AG04449 (cell line): Measurements from ENCODE around the gene ARHGAP11A.

Experiments
- CTCF ChIA-PET: fragments of 350-600 bp; formaldehyde crosslinking; extraction: SDS; loops from one replicate; lab custom pipeline; 2021; ENCODE audit warnings: antibody characterized with exemption; lab: Yijun Ruan, JAX
- POLR2A ChIA-PET: fragments of 400-600, 350-600 bp; formaldehyde crosslinking; extraction: SDS; loops from one replicate; lab custom pipeline; 2020; ENCODE audit warnings: antibody characterized with exemption, inconsistent platforms; lab: Yijun Ruan, JAX
- DNase-seq: peaks from one replicate; pipeline ENCODE4 v3.0.0-alpha.2; 2010; ENCODE audit warnings: low read depth, low spot score
- H3K4me3 ChIP-seq: 2 replicates; pipeline ENCODE4 v1.5.1; 2011; ENCODE audit warnings: low read depth, mild to moderate bottlenecking, control low read depth, low read length
- CTCF ChIP-seq: IDR thresholded peaks from one replicate; pipeline ENCODE4 v1.5.1; 2011; ENCODE audit warnings: mild to moderate bottlenecking, moderate library complexity, low read length, control low read depth, inconsistent platforms; ENCODE audit not compliant: insufficient read depth; ENCODE audit errors: missing control alignments

Gene ARHGAP11A

GRCh38 chr15:32649342-32649741 is 34.0 kb downstream of the ARHGAP11A start:
- H3K4me3 ChIP-seq = no peak overlapping the region
- POLR2A ChIA-PET = interaction anchor here (1.2 kb wide), 1 partner anchor 89 kb away, joined by 3 read pairs; no protein-coding TSS in a partner anchor
- CTCF ChIA-PET = interaction anchor here (0.6 to 10.0 kb wide), 65 partner anchors 9 to 505 kb away, joined by 3 to 150 read pairs (median 5); partner anchors contain the start of gene SCG5
- TF ChIP-seq CTCF = peak; percentile 61
- no peak for DNase-seq

DNA sequence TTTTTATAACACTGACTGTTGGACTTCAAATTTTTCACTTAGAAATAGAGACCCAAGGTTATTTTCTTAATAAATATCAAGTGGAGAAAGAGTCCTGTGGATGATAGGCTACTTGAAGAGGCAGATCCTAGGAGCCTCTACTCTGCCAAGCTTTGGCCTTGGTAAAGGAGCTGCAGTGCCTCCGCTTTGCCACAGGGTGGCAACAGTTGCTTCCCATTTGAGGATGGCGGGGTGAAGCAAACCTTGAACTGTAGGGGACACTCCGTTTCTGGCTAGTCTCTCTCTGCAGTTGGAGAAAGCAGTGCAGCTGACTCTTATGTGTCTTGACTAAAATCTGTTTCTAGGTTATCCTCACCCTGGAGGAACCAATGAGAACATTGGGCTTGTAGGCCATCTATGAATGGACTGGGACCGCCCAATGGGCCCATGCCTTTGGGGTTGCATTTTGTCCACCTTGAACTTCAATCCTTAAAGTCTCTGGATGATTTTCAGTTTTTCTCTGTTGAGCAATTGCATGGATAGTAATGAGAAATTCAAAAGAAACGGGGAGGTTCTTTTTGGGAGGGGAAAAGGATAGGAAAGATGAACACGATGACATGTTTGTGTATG is 36.0 kb downstream of the ARHGAP11A start:
- TF ChIP-seq CTCF = peak; percentile 90
- H3K4me3 ChIP-seq = no peak overlapping the region
- CTCF ChIA-PET = interaction anchor here (0.7 to 10.0 kb wide), 48 partner anchors 7 to 503 kb away, joined by 3 to 150 read pairs (median 4); partner anchors contain the start of gene SCG5
- POLR2A ChIA-PET = interaction anchor here (0.6 kb wide), 1 partner anchor 192 kb away, joined by 3 read pairs; no protein-coding TSS in a partner anchor
- peak; percentile 33 for DNase-seq

- POLR2A ChIA-PET = no interaction called here
Observed at GRCh38 chr15:32652178-32652577, 36.9 kb downstream of the ARHGAP11A start.

DNA sequence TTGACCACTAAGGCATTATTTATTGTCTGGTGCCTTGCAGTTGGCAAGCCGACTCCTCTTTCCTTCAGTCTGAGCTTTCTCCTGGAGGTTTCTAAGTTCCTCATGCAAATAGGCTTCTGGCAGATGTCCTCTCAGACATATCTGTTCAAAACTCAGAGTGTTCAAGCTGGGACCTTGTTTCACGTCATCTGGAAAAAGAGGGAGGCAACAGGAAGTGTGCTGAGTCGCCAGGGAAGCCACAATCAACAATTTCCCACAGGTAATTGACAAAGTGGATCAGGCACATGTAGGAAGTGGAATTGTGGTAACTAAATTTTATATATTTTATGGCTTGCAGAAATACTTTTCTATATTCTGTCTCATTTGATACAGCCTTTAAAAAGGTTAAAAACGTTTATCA is 40.8 kb downstream of the ARHGAP11A start:
- POLR2A ChIA-PET = interaction anchor here (1.2 kb wide), 1 partner anchor 65 kb away, joined by 3 read pairs; no protein-coding TSS in a partner anchor
- CTCF ChIA-PET = interaction anchor here (1.0 to 1.4 kb wide), 5 partner anchors 10 to 340 kb away, joined by 3 to 5 read pairs (median 3); no protein-coding TSS in a partner anchor
- no peak for DNase-seq
- TF ChIP-seq CTCF = no peak
- H3K4me3 ChIP-seq = no peak overlapping the region

More at GRCh38 chr15:32652178-32652577, 36.9 kb downstream of the ARHGAP11A start:
- TF ChIP-seq CTCF = no peak
- no peak for DNase-seq
- CTCF ChIA-PET = interaction anchor here (0.6 to 10.0 kb wide), 12 partner anchors 6 to 481 kb away, joined by 3 to 150 read pairs (median 3); no protein-coding TSS in a partner anchor
- H3K4me3 ChIP-seq = no peak overlapping the region

DNA sequence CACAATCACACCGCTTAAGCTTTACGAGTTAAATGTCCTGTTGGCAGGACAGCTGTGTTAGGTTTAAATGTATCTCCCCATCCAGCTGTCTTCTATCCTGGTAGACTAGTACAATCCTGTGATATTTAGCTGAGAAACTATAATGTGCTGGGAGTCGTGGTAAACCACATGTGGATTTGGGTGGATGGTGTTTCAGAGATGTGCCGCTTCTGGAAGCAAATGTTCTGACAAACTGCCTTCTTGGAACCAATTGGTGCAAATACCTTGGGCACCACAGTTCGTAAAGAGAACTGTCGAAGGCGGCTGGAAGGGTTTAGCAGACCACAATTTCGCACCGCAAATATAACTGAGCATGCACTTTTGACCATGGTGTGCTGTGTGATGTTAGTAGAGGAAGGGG is 41.2 kb downstream of the ARHGAP11A start:
- CTCF ChIA-PET = interaction anchor here (0.9 to 4.4 kb wide), 7 partner anchors 7 to 352 kb away, joined by 3 to 48 read pairs (median 4); no protein-coding TSS in a partner anchor
- POLR2A ChIA-PET = interaction anchor here (1.2 kb wide), 1 partner anchor 65 kb away, joined by 3 read pairs; no protein-coding TSS in a partner anchor
- no peak for DNase-seq
- TF ChIP-seq CTCF = no peak
- H3K4me3 ChIP-seq = no peak overlapping the region
